Mesenchymal stem cell (in vitro differentiated cells and primary cell): ENCODE results near the gene OR1L8.

ENCODE experiments used
- DNase-seq: peaks from one replicate; pipeline ENCODE4 v3.0.0-alpha.2; 2013
- H2AFZ ChIP-seq: one replicate; pipeline ENCODE4 v1.6.1; 2013; ENCODE audit warnings: low read depth, mild to moderate bottlenecking, control low read depth, inconsistent platforms, low read length, moderate library complexity
- H2AK5ac ChIP-seq: 2 replicates; pipeline ENCODE4 v1.6.1; 2013; ENCODE audit warnings: low read length, moderate library complexity, mild to moderate bottlenecking, inconsistent platforms; ENCODE audit not compliant: severe bottlenecking
- H2BK120ac ChIP-seq: one replicate; pipeline ENCODE4 v1.6.1; 2013; ENCODE audit warnings: low read depth, mild to moderate bottlenecking, inconsistent platforms, low read length, moderate library complexity
- H2BK12ac ChIP-seq, 2 experiments: one replicate each; pipeline ENCODE4 v1.6.1; 2013; ENCODE audit warnings: inconsistent platforms in 2 of 2, low read length in 2 of 2, mild to moderate bottlenecking in 2 of 2, moderate library complexity in 2 of 2, control low read depth in 1 of 2
- H2BK15ac ChIP-seq: one replicate; pipeline ENCODE4 v1.6.1; 2013; ENCODE audit warnings: mild to moderate bottlenecking, low read depth, inconsistent platforms; ENCODE audit not compliant: poor library complexity, severe bottlenecking
- H2BK5ac ChIP-seq: 2 replicates; pipeline ENCODE4 v1.6.1; 2013; ENCODE audit warnings: low read depth, mild to moderate bottlenecking, low read length, control low read depth, inconsistent platforms; ENCODE audit not compliant: poor library complexity, severe bottlenecking
- H3K14ac ChIP-seq, 2 experiments: one replicate each; pipeline ENCODE4 v1.6.1; 2013; ENCODE audit warnings: inconsistent platforms in 2 of 2, low read length in 2 of 2, control low read depth in 1 of 2, mild to moderate bottlenecking in 1 of 2, moderate library complexity in 1 of 2
- H3K18ac ChIP-seq, 2 experiments: one replicate each; pipeline ENCODE4 v1.6.1; 2013; ENCODE audit warnings: inconsistent platforms in 2 of 2, low read length in 2 of 2, control low read depth in 1 of 2, low read depth in 1 of 2, mild to moderate bottlenecking in 1 of 2
- H3K23ac ChIP-seq, 2 experiments: one replicate each; pipeline ENCODE4 v1.6.1; 2013; ENCODE audit warnings: inconsistent platforms in 2 of 2, low read length in 2 of 2, mild to moderate bottlenecking in 2 of 2, moderate library complexity in 2 of 2, control low read depth in 1 of 2
- H3K27ac ChIP-seq: 2 replicates; pipeline ENCODE4 v1.5.1; 2013; ENCODE audit warnings: mild to moderate bottlenecking, moderate library complexity, low read length, control low read depth, inconsistent platforms; ENCODE audit not compliant: poor library complexity, severe bottlenecking
- H3K27me3 ChIP-seq, 2 experiments: 2 replicates each; pipeline versions ENCODE4 v1.6.1 to v1.7.0; 2013; ENCODE audit warnings: low read length in 2 of 2, mild to moderate bottlenecking in 2 of 2, moderate library complexity in 2 of 2, control low read depth in 1 of 2, inconsistent platforms in 1 of 2; ENCODE audit not compliant: control insufficient read depth in 1 of 2, insufficient read depth in 1 of 2
- H3K36me3 ChIP-seq, 2 experiments: 2 replicates each; pipeline versions ENCODE4 v1.6.1 to v1.7.0; 2013; ENCODE audit warnings: low read length in 2 of 2, control low read depth in 1 of 2, inconsistent platforms in 1 of 2, low read depth in 1 of 2, mild to moderate bottlenecking in 1 of 2; ENCODE audit not compliant: insufficient read depth in 2 of 2, control insufficient read depth in 1 of 2
- H3K4ac ChIP-seq, 2 experiments: one replicate each; pipeline ENCODE4 v1.6.1; 2013; ENCODE audit warnings: inconsistent platforms in 2 of 2, low read length in 2 of 2, mild to moderate bottlenecking in 2 of 2, moderate library complexity in 2 of 2, control low read depth in 1 of 2, low read depth in 1 of 2
- H3K4me1 ChIP-seq: 2 replicates; pipeline ENCODE4 v1.6.1; 2013; ENCODE audit warnings: low read depth, low read length, control low read depth; ENCODE audit not compliant: control insufficient read depth, insufficient read depth
- H3K4me2 ChIP-seq: 2 replicates; pipeline ENCODE4 v1.6.1; 2013; ENCODE audit warnings: low read length, mild to moderate bottlenecking, inconsistent platforms; ENCODE audit not compliant: poor library complexity, severe bottlenecking
- H3K4me3 ChIP-seq, 2 experiments: 2 replicates each; pipeline versions ENCODE4 v1.5.1 to v1.7.0; 2013; ENCODE audit warnings: low read length in 2 of 2, mild to moderate bottlenecking in 2 of 2, control low read depth in 1 of 2, low read depth in 1 of 2; ENCODE audit not compliant: insufficient read depth in 1 of 2
- H3K79me1 ChIP-seq: replicated peaks from 2 replicates; pipeline ENCODE4 v1.6.1; 2013; ENCODE audit warnings: mild to moderate bottlenecking, control low read depth, low read length, inconsistent platforms; ENCODE audit not compliant: poor library complexity, severe bottlenecking
- H3K9ac ChIP-seq: 2 replicates; pipeline ENCODE4 v1.7.0; 2013; ENCODE audit warnings: mild to moderate bottlenecking, low read length, moderate library complexity
- H3K9me3 ChIP-seq: 2 replicates; pipeline ENCODE4 v1.7.0; 2013; ENCODE audit warnings: mild to moderate bottlenecking, low read length; ENCODE audit not compliant: control insufficient read depth
- H4K8ac ChIP-seq: one replicate; pipeline ENCODE4 v1.6.1; 2013; ENCODE audit warnings: inconsistent platforms, mild to moderate bottlenecking, low read length, moderate library complexity
- H4K91ac ChIP-seq: one replicate; pipeline ENCODE4 v1.6.1; 2013; ENCODE audit warnings: mild to moderate bottlenecking, low read length, inconsistent platforms
- WGBS: methylation state at CpG from one replicate; pipeline ENCODE4 v1.1.7; 2013; ENCODE audit warnings: mixed read lengths; 5-methylcytosine and 5-hydroxymethylcytosine counted together

Gene OR1L8

DNA sequence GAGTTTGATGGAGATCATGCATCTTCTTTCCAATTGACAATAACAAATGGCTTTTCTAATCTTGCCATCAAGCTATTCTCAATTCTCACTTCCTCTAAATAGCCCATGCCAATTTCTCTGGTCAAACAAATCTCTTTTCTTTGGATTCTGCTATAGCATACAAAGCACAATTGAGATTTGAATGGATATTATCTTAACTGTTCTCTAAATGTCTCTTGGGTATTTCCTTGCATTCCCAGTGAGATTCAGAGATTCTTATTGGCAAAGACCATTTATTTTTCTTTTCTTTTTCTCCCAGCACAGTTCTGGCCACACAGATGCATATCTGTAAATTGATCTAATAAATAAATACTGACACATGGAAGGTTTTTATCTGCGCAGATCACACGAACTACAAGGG, 30.4 kb downstream of the OR1L8 start, which contains the start of gene OR1N2:
OR1N2 (plus strand) TSS at position 301 of the 400 bp plus-strand sequence. CDS start 100 bp downstream, outside the sequence.
- Histone ChIP-seq H2BK120ac (no peak within 1 kb of the TSS), H3K18ac (no peak within 1 kb of the TSS), H3K27me3 (peaks cover 0 to 16% of the 10 kb centered on the region in 2 experiments), H3K4me3 (no peak within 1 kb of the TSS), H3K27ac (no peak within 1 kb of the TSS), H3K36me3 (no peaks in the 10 kb centered on the region), H2AK5ac (no peak within 1 kb of the TSS), H3K14ac (no peak within 1 kb of the TSS), H2BK5ac (no peak within 1 kb of the TSS), H3K79me1 (no peaks in the 10 kb centered on the region), H2BK12ac (no peak within 1 kb of the TSS), H3K9ac (no peak within 1 kb of the TSS), H2BK15ac (no peak within 1 kb of the TSS), H3K23ac (no peak within 1 kb of the TSS), H3K4me2 (no peak within 1 kb of the TSS), H3K4me1 (no peaks in the 10 kb centered on the region), H3K9me3 (no peaks in the 10 kb centered on the region), H4K8ac (no peak within 1 kb of the TSS), H3K4ac (no peak within 1 kb of the TSS), H4K91ac (no peak within 1 kb of the TSS), H2AFZ (no peak within 1 kb of the TSS)
- 77% methylated on average over 2 of the region's 2 CpGs for WGBS
- DNase-seq: no peak

- no peak overlapping the region for H4K91ac ChIP-seq
- WGBS: 55% methylated on average over 5 of the region's 5 CpGs
Observed at GRCh38 chr9:122551371-122551770, 31.8 kb downstream of the OR1L8 start.

GRCh38 chr9:122546196-122546595, 37.0 kb downstream of the OR1L8 start:
- H3K36me3 ChIP-seq: no peaks in the 10 kb centered on the region
- H2AK5ac ChIP-seq: no peak overlapping the region
- no peak overlapping the region for H2AFZ ChIP-seq
- H2BK5ac ChIP-seq: no peak overlapping the region
- DNase-seq: no peak
- H3K4me3 ChIP-seq: no peak overlapping the region
- H3K14ac ChIP-seq: no peak overlapping the region
- H3K18ac ChIP-seq: no peak overlapping the region
- H3K79me1 ChIP-seq: no peaks in the 10 kb centered on the region
- H2BK12ac ChIP-seq: no peak overlapping the region
- H2BK15ac ChIP-seq: no peak overlapping the region
- no peak overlapping the region for H3K23ac ChIP-seq
- no peak overlapping the region for H3K27ac ChIP-seq
- 86% methylated on average over 5 of the region's 8 CpGs for WGBS
- H3K4me2 ChIP-seq: no peak overlapping the region
- H3K4me1 ChIP-seq: no peaks in the 10 kb centered on the region
- H3K4ac ChIP-seq: no peak overlapping the region
- H4K91ac ChIP-seq: no peak overlapping the region
- H3K9ac ChIP-seq: no peak overlapping the region
- no peak overlapping the region for H4K8ac ChIP-seq
- H3K27me3 ChIP-seq: no peaks in the 10 kb centered on the region
- no peak overlapping the region for H2BK120ac ChIP-seq
- H3K9me3 ChIP-seq: no peaks in the 10 kb centered on the region

More at GRCh38 chr9:122551371-122551770, 31.8 kb downstream of the OR1L8 start:
- no peak for DNase-seq
- Histone ChIP-seq H3K9me3 (no peaks in the 10 kb centered on the region), H2BK5ac (no peak overlapping the region), H2BK15ac (no peak overlapping the region), H3K4ac (no peak overlapping the region), H3K18ac (no peak overlapping the region), H3K36me3 (no peaks in the 10 kb centered on the region), H3K27ac (no peak overlapping the region), H3K4me3 (no peak overlapping the region), H2AK5ac (no peak overlapping the region), H3K79me1 (no peaks in the 10 kb centered on the region), H2BK12ac (no peak overlapping the region), H3K23ac (no peak overlapping the region), H3K27me3 (peaks cover 0 to 16% of the 10 kb centered on the region in 2 experiments), H3K4me1 (no peaks in the 10 kb centered on the region), H3K14ac (no peak overlapping the region), H2BK120ac (no peak overlapping the region), H2AFZ (no peak overlapping the region), H4K8ac (no peak overlapping the region), H3K9ac (no peak overlapping the region), H3K4me2 (no peak overlapping the region)

DNA sequence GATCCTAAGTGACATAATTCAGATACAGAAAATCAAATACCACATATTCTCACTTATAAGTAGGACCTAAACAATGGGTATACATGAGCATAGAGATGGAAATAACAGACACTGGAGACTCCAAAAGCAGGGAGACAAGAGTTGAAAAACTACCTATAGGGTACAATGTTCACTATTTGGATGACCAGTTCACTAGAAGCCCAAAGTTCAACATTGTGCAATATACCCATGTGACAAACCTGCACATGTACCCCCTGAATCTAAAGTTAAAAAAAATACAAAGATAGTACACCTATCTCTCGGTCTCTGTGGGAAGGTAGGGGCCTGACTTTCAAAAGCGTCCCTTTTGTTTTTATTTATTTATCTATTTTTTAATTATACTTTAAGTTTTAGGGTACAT, 44.4 kb downstream of the OR1L8 start:
- no peak overlapping the region for H3K14ac ChIP-seq
- no peaks in the 10 kb centered on the region for H3K9me3 ChIP-seq
- H2BK15ac ChIP-seq: no peak overlapping the region
- H4K8ac ChIP-seq: no peak overlapping the region
- H2AK5ac ChIP-seq: no peak overlapping the region
- H3K9ac ChIP-seq: no peak overlapping the region
- no peak overlapping the region for H3K23ac ChIP-seq
- no peak overlapping the region for H2AFZ ChIP-seq
- DNase-seq: no peak
- H4K91ac ChIP-seq: no peak overlapping the region
- H2BK120ac ChIP-seq: no peak overlapping the region
- H3K4me1 ChIP-seq: no peaks in the 10 kb centered on the region
- H3K79me1 ChIP-seq: no peaks in the 10 kb centered on the region
- H3K4ac ChIP-seq: no peak overlapping the region
- no CpG with 5 or more reads among the region's 2 CpGs for WGBS
- no peak overlapping the region for H3K4me3 ChIP-seq
- no peak overlapping the region for H3K27ac ChIP-seq
- no peak overlapping the region for H2BK12ac ChIP-seq
- H2BK5ac ChIP-seq: no peak overlapping the region
- H3K18ac ChIP-seq: no peak overlapping the region
- H3K4me2 ChIP-seq: no peak overlapping the region
- no peaks in the 10 kb centered on the region for H3K27me3 ChIP-seq
- H3K36me3 ChIP-seq: no peaks in the 10 kb centered on the region
